MM.1S (cell line): Measurements from ENCODE around the gene ZNF791.

Experiments used
- DNase-seq: peaks from one replicate; pipeline ENCODE4 v3.0.0-alpha.2; 2015
- H2AFZ ChIP-seq: fragments of 300-600 bp; sonication (generic); 2 replicates; pipeline ENCODE4 v1.6.0; 2016; ENCODE audit warnings: antibody characterized with exemption, low read length
- H3F3A ChIP-seq: fragments of 300-600 bp; sonication (generic); 2 replicates; pipeline ENCODE4 v1.6.1; 2016; ENCODE audit warnings: mild to moderate bottlenecking, antibody characterized with exemption, low read length, moderate library complexity, mixed read lengths; ENCODE audit not compliant: insufficient read depth
- H3K27ac ChIP-seq: fragments of 300-600 bp; sonication (generic); 2 replicates; pipeline ENCODE4 v1.5.1; 2016; ENCODE audit warnings: mild to moderate bottlenecking, low read length
- H3K27me3 ChIP-seq: fragments of 300-600 bp; sonication (generic); replicated peaks from 2 replicates; pipeline ENCODE4 v1.6.0; 2016; ENCODE audit warnings: low read length; ENCODE audit not compliant: insufficient read depth
- H3K36me3 ChIP-seq: fragments of 300-600 bp; sonication (generic); replicated peaks from 2 replicates; pipeline ENCODE4 v1.6.1; 2016; ENCODE audit warnings: mild to moderate bottlenecking, low read length, mixed read lengths; ENCODE audit not compliant: insufficient read depth
- H3K4me1 ChIP-seq: fragments of 300-600 bp; sonication (generic); 2 replicates; pipeline ENCODE4 v1.6.1; 2016; ENCODE audit warnings: low read length, mixed read lengths
- H3K4me2 ChIP-seq: fragments of 300-600 bp; sonication (generic); 2 replicates; pipeline ENCODE4 v1.6.0; 2016; ENCODE audit warnings: low read depth, low read length
- H3K4me3 ChIP-seq: fragments of 300-600 bp; sonication (generic); 2 replicates; pipeline ENCODE4 v1.5.1; 2016; ENCODE audit warnings: low read length, mixed read lengths
- H3K79me2 ChIP-seq: fragments of 300-600 bp; sonication (generic); 2 replicates; pipeline ENCODE4 v1.6.1; 2016; ENCODE audit warnings: mixed run types, low read length, mixed read lengths
- H3K9ac ChIP-seq: fragments of 300-600 bp; sonication (generic); 2 replicates; pipeline ENCODE4 v1.6.1; 2016; ENCODE audit warnings: low read length, mixed read lengths
- H3K9me2 ChIP-seq: fragments of 300-600 bp; sonication (generic); replicated peaks from 2 replicates; pipeline ENCODE4 v1.6.1; 2016; ENCODE audit warnings: mild to moderate bottlenecking, low read length, mixed read lengths; ENCODE audit not compliant: insufficient read depth
- H3K9me3 ChIP-seq: fragments of 300-600 bp; sonication (generic); replicated peaks from 2 replicates; pipeline ENCODE4 v1.6.1; 2016; ENCODE audit warnings: mild to moderate bottlenecking, low read length, mixed read lengths; ENCODE audit not compliant: insufficient read depth
- H4K20me1 ChIP-seq: fragments of 300-600 bp; sonication (generic); 2 replicates; pipeline ENCODE4 v1.6.1; 2016; ENCODE audit warnings: mild to moderate bottlenecking, low read length, moderate library complexity, mixed read lengths; ENCODE audit not compliant: insufficient read depth
- CTCF ChIP-seq: fragments of 300-600 bp; sonication (generic); IDR thresholded peaks from 2 replicates; pipeline ENCODE4 v1.5.1; 2016; ENCODE audit warnings: antibody characterized with exemption, low read length, mixed read lengths
- EZH2 ChIP-seq: fragments of 300-600 bp; sonication (generic); optimal IDR thresholded peaks from 2 replicates; pipeline ENCODE3; 2017; ENCODE audit warnings: low read depth, mild to moderate bottlenecking, antibody characterized with exemption, low read length, mixed read lengths
- EZH2phosphoT487 ChIP-seq: fragments of 300-600 bp; sonication (generic); IDR thresholded peaks from 2 replicates; pipeline ENCODE4 v1.6.1; 2018; ENCODE audit warnings: antibody characterized with exemption, low read length

Gene ZNF791

GRCh38 chr19:12567951-12568350 is 42.8 kb upstream of the ZNF791 start:
- no peaks in the 10 kb centered on the region for H3F3A ChIP-seq
- H3K36me3 ChIP-seq, result no peaks in the 10 kb centered on the region
- DNase-seq, result no peak
- no peaks in the 10 kb centered on the region for H3K9me2 ChIP-seq
- H4K20me1 ChIP-seq, result no peaks in the 10 kb centered on the region
- H3K9me3 ChIP-seq, result no peaks in the 10 kb centered on the region
- H2AFZ ChIP-seq, result no peak overlapping the region
- TF ChIP-seq CTCF (no peak), EZH2phosphoT487 (no peak), EZH2 (no peak)
- no peaks in the 10 kb centered on the region for H3K27me3 ChIP-seq
- no peaks in the 10 kb centered on the region for H3K79me2 ChIP-seq
- no peak overlapping the region for H3K4me3 ChIP-seq
- H3K4me1 ChIP-seq, result no peaks in the 10 kb centered on the region
- no peak overlapping the region for H3K27ac ChIP-seq
- no peak overlapping the region for H3K4me2 ChIP-seq
- H3K9ac ChIP-seq, result no peak overlapping the region

- peak; percentile 18 for DNase-seq
- no peak overlapping the region for H3K4me2 ChIP-seq
- H3K4me3 ChIP-seq, result no peak overlapping the region
- H3K9me3 ChIP-seq, result no peaks in the 10 kb centered on the region
- peak overlapping the region; percentile 29; the same call in 1 of the 2 replicates for H3K27ac ChIP-seq
- no peaks in the 10 kb centered on the region for H3K27me3 ChIP-seq
- H3K4me1 ChIP-seq, result peaks cover 9% of the 10 kb centered on the region; the same call in 1 of the 2 replicates
- no peaks in the 10 kb centered on the region for H3K79me2 ChIP-seq
- H3K36me3 ChIP-seq, result no peaks in the 10 kb centered on the region
- no peak overlapping the region for H3K9ac ChIP-seq
- TF ChIP-seq EZH2 (no peak), EZH2phosphoT487 (no peak), CTCF (no peak)
- H2AFZ ChIP-seq, result no peak overlapping the region
- no peaks in the 10 kb centered on the region for H4K20me1 ChIP-seq
- no peaks in the 10 kb centered on the region for H3K9me2 ChIP-seq
- H3F3A ChIP-seq, result no peaks in the 10 kb centered on the region
Observed at GRCh38 chr19:12574036-12574435, 36.7 kb upstream of the ZNF791 start.

- no peaks in the 10 kb centered on the region for H3K79me2 ChIP-seq
- no peak overlapping the region for H3K27ac ChIP-seq
- no peaks in the 10 kb centered on the region for H4K20me1 ChIP-seq
- no peaks in the 10 kb centered on the region for H3K9me3 ChIP-seq
- no peak overlapping the region for H2AFZ ChIP-seq
- no peaks in the 10 kb centered on the region for H3K9me2 ChIP-seq
- peaks cover 9% of the 10 kb centered on the region; the same call in 1 of the 2 replicates for H3K4me1 ChIP-seq
- H3K27me3 ChIP-seq, result no peaks in the 10 kb centered on the region
- H3K4me3 ChIP-seq, result no peak overlapping the region
- no peak overlapping the region for H3K4me2 ChIP-seq
- TF ChIP-seq EZH2 (no peak), EZH2phosphoT487 (no peak), CTCF (no peak)
- H3K36me3 ChIP-seq, result peaks cover 17% of the 10 kb centered on the region
- no peak for DNase-seq
- no peak overlapping the region for H3K9ac ChIP-seq
- no peaks in the 10 kb centered on the region for H3F3A ChIP-seq
Observed at GRCh38 chr19:12578641-12579040, 32.1 kb upstream of the ZNF791 start.
